Activated CD8-positive, alpha-beta T cell treated with anti-CD3 and anti-CD28 coated beads for 36 hours (primary cell): ENCODE measurements around the gene FNDC5. TPM values are rescaled to one million over a fixed set of nuclear protein-coding genes. Genes with fewer than 3 reads are reported as not detected.

Experiments used
- ATAC-seq: fragments of 200-7000 bp; cut with Tn5 transposase; one replicate; pipeline ENCODE4 v1.10.0; 2021; ENCODE audit warnings: mild to moderate bottlenecking, moderate library complexity
- CTCF ChIA-PET: fragments of 350-600 bp; sonication (Branson Sonifier 250); formaldehyde crosslinking; loops from one replicate; lab custom pipeline; 2021; ENCODE audit warnings: antibody characterized with exemption; lab: Charles Lee
- POLR2A ChIA-PET: fragments of 350-600 bp; sonication (Branson Sonifier 250); formaldehyde crosslinking; loops from one replicate; lab custom pipeline; 2021; ENCODE audit warnings: antibody characterized with exemption; lab: Charles Lee
- DNase-seq: peaks from one replicate; pipeline ENCODE4 v3.0.0-alpha.2; 2020
- H3K27ac Mint-ChIP-seq: one replicate; pipeline ENCODE4 v1.8.0; 2021; ENCODE audit warnings: mild to moderate bottlenecking, mixed read lengths
- H3K27me3 Mint-ChIP-seq: one replicate; pipeline ENCODE4 v1.8.0; 2021; ENCODE audit warnings: mixed read lengths
- H3K36me3 Mint-ChIP-seq: one replicate; pipeline ENCODE4 v1.8.0; 2021; ENCODE audit warnings: low read depth, mixed read lengths
- H3K4me1 Mint-ChIP-seq: one replicate; pipeline ENCODE4 v1.8.0; 2021; ENCODE audit warnings: low read depth, mixed read lengths
- H3K4me3 Mint-ChIP-seq: one replicate; pipeline ENCODE4 v1.8.0; 2021; ENCODE audit warnings: mild to moderate bottlenecking, moderate library complexity, mixed read lengths
- H3K9me3 Mint-ChIP-seq: one replicate; pipeline ENCODE4 v1.8.0; 2021; ENCODE audit warnings: mixed read lengths
- CTCF ChIP-seq: fragments of 200-600 bp; IDR thresholded peaks from one replicate; pipeline ENCODE4 v1.8.0; 2022; ENCODE audit warnings: antibody characterized with exemption, mild to moderate bottlenecking
- intact Hi-C: fragments of 100-400 bp; cut with micrococcal nuclease; formaldehyde crosslinking; loops from one replicate; pipeline ENCODE4 v1.10.0; 2022
- total RNA-seq, 2 experiments: library from RNA; stranded (reverse); gene quantifications; one replicate each; pipeline ENCODE4 v1.2.3, GENCODE V29; 2021

Gene FNDC5
- total RNA-seq, 2 experiments from 2014 or later, result not detected

DNA sequence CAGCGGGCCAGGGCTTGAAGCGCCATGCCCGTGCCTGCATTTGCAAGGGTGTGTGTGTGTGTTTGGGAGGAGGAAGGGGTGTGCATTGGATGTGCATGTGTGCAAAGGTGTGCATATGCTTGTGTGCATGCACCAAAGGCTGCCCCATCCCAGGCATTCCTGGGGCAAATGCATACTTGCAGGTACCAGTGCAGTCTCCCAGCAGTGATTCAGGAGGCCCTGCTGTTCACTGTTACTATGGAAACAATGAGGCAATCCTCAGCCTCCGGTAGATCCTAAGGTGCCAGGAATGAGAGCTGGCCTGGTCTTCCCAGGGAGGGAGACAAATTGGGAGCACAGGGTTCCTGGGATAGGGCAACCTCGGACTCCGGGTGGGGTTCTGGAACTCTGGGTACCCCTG, 7.5 kb upstream of the FNDC5 start:
- Mint-ChIP-seq H3K4me1 (no peaks in the 10 kb centered on the region), H3K4me3 (no peak overlapping the region), H3K9me3 (no peaks in the 10 kb centered on the region), H3K27ac (no peak overlapping the region), H3K27me3 (peaks cover 24% of the 10 kb centered on the region), H3K36me3 (no peaks in the 10 kb centered on the region)
- DNase-seq, result no peak
- ChIA-PET CTCF (interaction anchor here (1.5 kb wide), 1 partner anchor 15 kb away, joined by 9 read pairs; no protein-coding TSS in a partner anchor), POLR2A (interaction anchor here (1.0 kb wide), 1 partner anchor 56 kb away, joined by 3 read pairs; no protein-coding TSS in a partner anchor)
- intact Hi-C loops, result no loop called here
- TF ChIP-seq CTCF, result no peak
- no peak for ATAC-seq

DNA sequence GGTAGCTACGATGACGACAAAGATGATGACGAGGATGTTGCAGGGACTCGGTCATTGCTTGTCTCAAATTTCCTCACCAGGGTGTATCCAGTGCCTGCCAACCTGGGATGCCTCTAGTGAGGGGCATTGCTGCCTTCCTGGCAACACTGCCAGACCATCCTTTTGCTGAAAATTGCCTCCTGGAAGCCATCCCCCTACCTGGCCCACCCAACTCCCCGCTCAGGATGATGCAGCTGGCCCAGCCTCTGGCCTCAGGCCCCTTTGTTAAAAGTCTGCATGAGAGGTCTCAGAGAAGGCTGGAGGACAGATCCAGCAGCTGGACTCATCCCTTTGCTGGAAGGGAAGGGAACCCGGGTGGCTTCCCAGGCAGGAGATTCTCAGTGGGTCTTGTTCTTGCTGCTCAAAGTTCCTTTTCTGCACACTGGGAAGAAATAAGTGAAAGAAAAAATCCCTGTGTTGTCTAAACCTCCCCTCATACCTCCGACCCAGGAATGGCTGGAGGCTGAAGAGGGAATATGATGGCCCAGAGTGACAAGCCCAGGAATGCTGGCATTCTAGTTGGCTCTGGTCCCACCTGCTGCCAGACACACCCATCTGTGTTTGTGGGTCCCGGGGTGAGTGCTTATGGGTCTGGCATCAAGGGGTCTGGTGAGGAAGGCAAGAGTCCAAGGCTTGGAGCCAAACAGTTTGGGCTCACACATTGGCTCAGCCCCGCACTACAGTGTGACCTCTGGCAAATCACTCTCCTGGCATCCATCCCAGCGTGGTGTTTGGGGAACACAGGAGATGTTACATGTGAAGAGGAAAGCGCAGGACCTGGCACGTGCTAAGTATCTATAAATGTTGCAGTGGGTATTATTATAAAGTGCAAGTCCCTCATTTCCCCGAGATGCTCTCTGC, 6.7 kb upstream of the FNDC5 start:
- Mint-ChIP-seq H3K4me1 (peaks cover 3% of the 10 kb centered on the region), H3K9me3 (no peaks in the 10 kb centered on the region), H3K4me3 (no peak overlapping the region), H3K27ac (no peak overlapping the region), H3K36me3 (no peaks in the 10 kb centered on the region), H3K27me3 (peaks cover 28% of the 10 kb centered on the region)
- ChIA-PET CTCF (interaction anchor here (0.6 to 3.6 kb wide), 14 partner anchors 11 to 357 kb away, joined by 3 to 31 read pairs (median 4); no protein-coding TSS in a partner anchor), POLR2A (no interaction called here)
- intact Hi-C loops, result no loop called here
- DNase-seq (no peak), ATAC-seq (no peak)
- no peak for TF ChIP-seq CTCF

- Mint-ChIP-seq H3K4me1 (peaks cover 3% of the 10 kb centered on the region), H3K4me3 (no peak overlapping the region), H3K9me3 (no peaks in the 10 kb centered on the region), H3K27ac (no peak overlapping the region), H3K27me3 (peaks cover 35% of the 10 kb centered on the region), H3K36me3 (no peaks in the 10 kb centered on the region)
- intact Hi-C loops, result no loop called here
- ChIA-PET POLR2A (interaction anchor here (1.6 kb wide), 1 partner anchor 11 kb away, joined by 3 read pairs; no protein-coding TSS in a partner anchor), CTCF (interaction anchor here (0.6 to 3.6 kb wide), 28 partner anchors 8 to 356 kb away, joined by 3 to 31 read pairs (median 4); partner anchors contain the start of gene HPCA)
- DNase-seq (peak; percentile 74), ATAC-seq (peak; percentile 84)
- peak; percentile 90 for TF ChIP-seq CTCF
Measured at GRCh38 chr1:32876341-32877210, 5.9 kb upstream of the FNDC5 start.

DNA sequence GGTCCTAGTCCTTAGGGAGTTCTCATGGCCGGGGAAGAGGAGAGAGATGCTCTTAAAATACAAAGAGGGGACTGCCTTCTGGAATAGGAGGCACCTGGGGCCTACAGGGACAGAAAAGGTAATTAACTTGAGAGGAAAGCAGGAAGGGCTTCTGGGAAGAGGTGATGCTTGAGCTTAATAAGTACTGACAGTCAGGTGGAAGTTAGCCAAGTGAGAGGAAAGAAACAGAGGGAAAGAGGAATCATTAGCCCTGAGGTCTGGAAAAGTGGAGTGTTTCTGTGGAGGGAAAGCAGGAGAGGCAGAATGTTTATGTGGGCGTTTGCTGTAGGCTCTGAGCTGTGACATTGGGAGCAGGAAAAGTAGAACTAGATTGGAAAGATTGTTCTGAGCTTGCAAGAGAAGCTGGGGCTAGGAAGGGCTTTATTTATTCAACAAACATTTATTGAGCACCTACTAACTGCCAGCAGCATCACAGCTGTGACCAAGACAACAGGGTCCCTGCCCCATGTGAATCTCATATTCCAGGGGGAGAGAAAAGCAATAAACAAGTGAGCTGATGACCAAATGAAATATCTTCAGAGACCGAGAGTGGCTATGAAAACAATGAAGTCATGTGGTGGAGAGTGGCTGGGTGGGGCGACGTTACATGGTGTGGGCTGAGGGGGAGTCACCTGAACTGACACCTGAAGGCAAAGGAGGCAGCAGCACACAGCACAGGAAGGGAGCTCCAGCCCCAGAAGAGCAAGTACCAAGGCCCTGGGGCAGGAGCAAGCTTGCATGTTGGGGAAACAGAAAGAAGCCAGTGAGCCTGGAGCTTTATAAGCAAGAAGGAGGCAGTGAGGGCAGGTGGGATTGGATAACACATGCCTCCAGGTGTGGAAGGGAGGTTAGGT, 4.4 kb upstream of the FNDC5 start:
- H3K27ac Mint-ChIP-seq, result no peak overlapping the region
- CTCF ChIA-PET, result interaction anchor here (0.9 to 3.6 kb wide), 19 partner anchors 8 to 378 kb away, joined by 3 to 31 read pairs (median 5); partner anchors contain the start of gene HPCA
- peaks cover 8% of the 10 kb centered on the region for H3K4me1 Mint-ChIP-seq
- peaks cover 40% of the 10 kb centered on the region for H3K27me3 Mint-ChIP-seq
- intact Hi-C loops, result loop anchor here (5.0 kb wide), 1 partner anchor 163 kb away; no protein-coding TSS in a partner anchor
- H3K4me3 Mint-ChIP-seq, result no peak overlapping the region
- no peak for ATAC-seq
- no peaks in the 10 kb centered on the region for H3K36me3 Mint-ChIP-seq
- DNase-seq, result no peak
- POLR2A ChIA-PET, result interaction anchor here (0.7 to 1.6 kb wide), 3 partner anchors 10 to 103 kb away, joined by 3 read pairs; no protein-coding TSS in a partner anchor
- no peak for TF ChIP-seq CTCF
- H3K9me3 Mint-ChIP-seq, result no peaks in the 10 kb centered on the region
